T-helper 1 cell treated with Interleukin-12 subunit alpha and Interleukin-12 subunit beta and Interleukin-4 antibody, amounts not matched to agents 30 ng/mL and 1 ng/mL, for 36 hours (primary cell): Measurements from ENCODE around the gene KATNAL1. TPM values are rescaled to one million over a fixed set of nuclear protein-coding genes. Genes with fewer than 3 reads are reported as not detected.
"Not testable (repeated sequence)": the region's sequence is repeated elsewhere in the genome, so short reads cannot be mapped to it uniquely, and the experiment has no call there.

ENCODE experiments used
- intact Hi-C: fragments of 100-400 bp; cut with micrococcal nuclease; formaldehyde crosslinking; loops from one replicate; pipeline ENCODE4 v1.15.1; 2024
- total RNA-seq: library from RNA; stranded (reverse); gene quantifications from 2 replicates; pipeline ENCODE4 v1.2.3, GENCODE V29; 2022

KATNAL1 gene
- total RNA-seq, 1 donor from 2014 or later, result 20.2 TPM

GRCh38 chr13:30224732-30225131, 82.6 kb downstream of the KATNAL1 start:
- intact Hi-C loops, result no loop called here

GRCh38 chr13:30222254-30222653, 85.1 kb downstream of the KATNAL1 start:
- intact Hi-C loops, result no loop called here

GRCh38 chr13:30216111-30216510, 91.2 kb downstream of the KATNAL1 start:
- intact Hi-C loops, result no loop called here

- intact Hi-C loops, result no loop called here
Observed at GRCh38 chr13:30212256-30212655, 95.1 kb downstream of the KATNAL1 start.

- intact Hi-C loops, result no loop called here
Observed at GRCh38 chr13:30211745-30212144, 95.6 kb downstream of the KATNAL1 start.

GRCh38 chr13:30204564-30204963, 102.8 kb downstream of the KATNAL1 start:
- intact Hi-C loops, result no loop called here

- intact Hi-C loops, result no loop called here
Observed at GRCh38 chr13:30196025-30196424, 111.3 kb downstream of the KATNAL1 start.

- intact Hi-C loops, result no loop called here
Observed at GRCh38 chr13:30194906-30195305, 112.4 kb downstream of the KATNAL1 start.

GRCh38 chr13:30193279-30194234, 113.8 kb downstream of the KATNAL1 start:
- intact Hi-C loops, result no loop called here

- intact Hi-C loops, result no loop called here
Observed at GRCh38 chr13:30192320-30193093, 114.8 kb downstream of the KATNAL1 start.

GRCh38 chr13:30191491-30192100, 115.8 kb downstream of the KATNAL1 start:
- intact Hi-C loops, result no loop called here

GRCh38 chr13:30186634-30187415, 120.5 kb downstream of the KATNAL1 start:
- intact Hi-C loops, result no loop called here

- intact Hi-C loops, result no loop called here
Observed at GRCh38 chr13:30181888-30182651, 125.3 kb downstream of the KATNAL1 start.

GRCh38 chr13:30179597-30180276, 127.6 kb downstream of the KATNAL1 start:
- intact Hi-C loops, result no loop called here

GRCh38 chr13:30178976-30179375, 128.4 kb downstream of the KATNAL1 start:
- intact Hi-C loops, result no loop called here

GRCh38 chr13:30175166-30175565, 132.2 kb downstream of the KATNAL1 start:
- intact Hi-C loops, result no loop called here

GRCh38 chr13:30174250-30174649, 133.1 kb downstream of the KATNAL1 start:
- intact Hi-C loops, result not testable (repeated sequence)

- intact Hi-C loops, result no loop called here
Observed at GRCh38 chr13:30173303-30173610, 134.1 kb downstream of the KATNAL1 start.

GRCh38 chr13:30172593-30173302, 134.6 kb downstream of the KATNAL1 start:
- intact Hi-C loops, result no loop called here
